HG03060 (cell line): Measurements from ENCODE around the gene BAX.

Source experiments
- ATAC-seq: cut with Tn5 transposase; IDR thresholded peaks from one replicate; pipeline ENCODE4 v1.9.1; 2021; ENCODE audit warnings: low read depth, moderate number of reproducible peaks; ENCODE audit not compliant: unreplicated experiment

BAX gene

GRCh38 chr19:48961673-48962028 lies 7.0 kb downstream of the BAX start:
- ATAC-seq, result no peak

GRCh38 chr19:48962029-48962848 lies 7.6 kb downstream of the BAX start:
- no peak for ATAC-seq

GRCh38 chr19:48962849-48963165 lies 8.1 kb downstream of the BAX start:
- no peak for ATAC-seq

- no peak for ATAC-seq
Measured at GRCh38 chr19:48963371-48964204, 8.9 kb downstream of the BAX start.

- ATAC-seq, result no peak
Measured at GRCh38 chr19:48964205-48965039, 9.7 kb downstream of the BAX start.

GRCh38 chr19:48965040-48965805 lies 10.5 kb downstream of the BAX start, which contains the start of gene FTL:
FTL (plus strand) TSS chr19:48965309; CDS start chr19:48965508, 199 bp downstream.
- peak; percentile 37 for ATAC-seq

- ATAC-seq, result no peak
Measured at GRCh38 chr19:48965806-48966540, 11.3 kb downstream of the BAX start.

GRCh38 chr19:48966541-48967345 lies 12.1 kb downstream of the BAX start:
- ATAC-seq, result no peak

GRCh38 chr19:48967346-48968178 lies 12.9 kb downstream of the BAX start:
- no peak for ATAC-seq

- ATAC-seq, result no peak
Measured at GRCh38 chr19:48968179-48968661, 13.5 kb downstream of the BAX start.

GRCh38 chr19:48968813-48969218 lies 14.1 kb downstream of the BAX start:
- no peak for ATAC-seq

GRCh38 chr19:48969276-48970138 lies 14.8 kb downstream of the BAX start:
- no peak for ATAC-seq

GRCh38 chr19:48970139-48970766 lies 15.6 kb downstream of the BAX start:
- ATAC-seq, result no peak

GRCh38 chr19:48970923-48971395 lies 16.3 kb downstream of the BAX start:
- ATAC-seq, result no peak

GRCh38 chr19:48975947-48976847 lies 21.5 kb downstream of the BAX start:
- ATAC-seq, result no peak
